CD14-positive monocyte (primary cell): ENCODE measurements around the gene AVP. TPM values are rescaled to one million over a fixed set of nuclear protein-coding genes. Genes with fewer than 3 reads are reported as not detected.

Experiments used
- DNase-seq, 3 donors: peaks; one replicate each; pipeline ENCODE4 v3.0.0-alpha.2; 2011 to 2022
- H2AFZ ChIP-seq: 2 replicates; pipeline ENCODE4 v1.6.0; 2012; ENCODE audit warnings: mild to moderate bottlenecking, low read depth, low read length, inconsistent platforms; ENCODE audit not compliant: insufficient read depth, poor library complexity, severe bottlenecking
- H3K27ac ChIP-seq, 2 donors: 1 replicate in 1 of 2; 2 replicates in 1 of 2; pipeline ENCODE4 v1.5.1; 2012 to 2013; ENCODE audit warnings: low read length in 2 of 2, control low read depth in 1 of 2, inconsistent platforms in 1 of 2, low read depth in 1 of 2, mild to moderate bottlenecking in 1 of 2
- H3K27me3 ChIP-seq, 2 donors: one replicate each; pipeline versions ENCODE4 v1.6.0 to v1.6.1; 2011 to 2013; ENCODE audit warnings: low read length in 2 of 2; ENCODE audit not compliant: control insufficient read depth in 2 of 2, insufficient read depth in 2 of 2
- H3K36me3 ChIP-seq, 2 donors: replicated peaks in 1 of 2; 1 replicate in 1 of 2; 2 replicates in 1 of 2; pipeline versions ENCODE4 v1.5.1 to v1.6.1; 2012 to 2013; ENCODE audit warnings: low read length in 2 of 2, control low read depth in 1 of 2, inconsistent platforms in 1 of 2, mild to moderate bottlenecking in 1 of 2; ENCODE audit not compliant: insufficient read depth in 2 of 2, control insufficient read depth in 1 of 2
- H3K4me1 ChIP-seq, 2 donors: 1 replicate in 1 of 2; 2 replicates in 1 of 2; pipeline versions ENCODE4 v1.5.1 to v1.6.1; 2012 to 2013; ENCODE audit warnings: low read length in 2 of 2, control low read depth in 1 of 2, inconsistent platforms in 1 of 2, mild to moderate bottlenecking in 1 of 2, moderate library complexity in 1 of 2; ENCODE audit not compliant: insufficient read depth in 2 of 2, control insufficient read depth in 1 of 2
- H3K4me2 ChIP-seq: replicated peaks from 2 replicates; pipeline ENCODE3; 2012; ENCODE audit warnings: low read length, moderate library complexity, mild to moderate bottlenecking; ENCODE audit not compliant: poor library complexity, severe bottlenecking; ENCODE audit errors: extremely low read depth
- H3K4me3 ChIP-seq, 3 experiments: fragments of 200-600 bp in 1 of 3; sonication (generic) in 1 of 3; replicated peaks in 1 of 3; 1 replicate in 2 of 3; 2 replicates in 1 of 3; pipeline ENCODE4 v1.5.1; 2011 to 2013; ENCODE audit warnings: low read length in 3 of 3, mild to moderate bottlenecking in 3 of 3, control low read depth in 2 of 3, low read depth in 2 of 3, inconsistent platforms in 1 of 3, moderate library complexity in 1 of 3
- H3K79me2 ChIP-seq: 2 replicates; pipeline ENCODE4 v1.6.0; 2012; ENCODE audit warnings: mild to moderate bottlenecking, control low read depth, inconsistent platforms, low read length, moderate library complexity; ENCODE audit not compliant: insufficient read depth
- H3K9ac ChIP-seq: 2 replicates; pipeline ENCODE4 v1.6.0; 2017; ENCODE audit warnings: low read length, mild to moderate bottlenecking; ENCODE audit not compliant: insufficient read depth, poor library complexity, severe bottlenecking
- H3K9me3 ChIP-seq, 2 donors: replicated peaks in 1 of 2; 1 replicate in 1 of 2; 2 replicates in 1 of 2; pipeline versions ENCODE4 v1.5.1 to v1.6.1; 2012 to 2013; ENCODE audit warnings: low read length in 2 of 2, control low read depth in 1 of 2; ENCODE audit not compliant: control insufficient read depth in 1 of 2, insufficient read depth in 1 of 2
- H4K20me1 ChIP-seq: 2 replicates; pipeline ENCODE4 v1.6.0; 2012; ENCODE audit warnings: mild to moderate bottlenecking, low read length, control low read depth, moderate library complexity; ENCODE audit not compliant: insufficient read depth
- H3K27ac Mint-ChIP-seq, 7 donors: one replicate each; pipeline ENCODE4 v1.8.0; 2020; ENCODE audit warnings: mild to moderate bottlenecking in 7 of 7, mixed read lengths in 7 of 7, moderate library complexity in 6 of 7, inconsistent platforms in 2 of 7
- H3K27me3 Mint-ChIP-seq, 3 donors: one replicate each; pipeline ENCODE4 v1.8.0; 2021 to 2022; ENCODE audit warnings: low read depth in 3 of 3, mild to moderate bottlenecking in 3 of 3, mixed read lengths in 3 of 3, moderate library complexity in 3 of 3, inconsistent platforms in 1 of 3
- H3K36me3 Mint-ChIP-seq, 2 donors: one replicate each; pipeline ENCODE4 v1.8.0; 2020; ENCODE audit warnings: mixed read lengths in 2 of 2, inconsistent platforms in 1 of 2, mild to moderate bottlenecking in 1 of 2
- H3K4me1 Mint-ChIP-seq: one replicate; pipeline ENCODE4 v1.8.0; 2020; ENCODE audit warnings: mild to moderate bottlenecking, mixed read lengths
- H3K4me3 Mint-ChIP-seq, 2 donors: one replicate each; pipeline ENCODE4 v1.8.0; 2020; ENCODE audit warnings: mild to moderate bottlenecking in 2 of 2, mixed read lengths in 2 of 2, moderate library complexity in 1 of 2
- H3K9me3 Mint-ChIP-seq, 7 donors: one replicate each; pipeline ENCODE4 v1.8.0; 2020 to 2022; ENCODE audit warnings: mixed read lengths in 7 of 7, mild to moderate bottlenecking in 6 of 7, moderate library complexity in 6 of 7, inconsistent platforms in 2 of 7
- WGBS: methylation state at CpG from one replicate; pipeline ENCODE4 v1.1.5; 2013; ENCODE audit warnings: missing lambda C conversion rate; ENCODE audit not compliant: insufficient coverage; 5-methylcytosine and 5-hydroxymethylcytosine counted together
- intact Hi-C, 2 donors: fragments of 100-400 bp; cut with micrococcal nuclease; formaldehyde crosslinking; loops; one replicate each; pipeline versions ENCODE4 v1.15.0 to v1.15.1; 2023
- polyA plus RNA-seq, 3 donors: library from polyadenylated mRNA; depleted of rRNA in 1 of 3; unstranded in 2 of 3; stranded (reverse) in 1 of 3; fragments of 300-500 nt in 2 of 3; fragments of >200 nt in 1 of 3; fragmentation: Illumina TruSeq in 2 of 3; gene quantifications; 1 replicate in 2 of 3; 2 replicates in 1 of 3; pipeline ENCODE4 v1.2.3, GENCODE V29; 2012 to 2021
- TF ChIP-seq, protein P1 (sequence below): fragments of 200-600 bp; IDR thresholded peaks from one replicate; pipeline ENCODE4 v1.8.0; 2022; ENCODE audit warnings: antibody characterized with exemption, mild to moderate bottlenecking

Gene AVP
- polyA plus RNA-seq, 3 donors: not detected

- Histone ChIP-seq H3K27me3 (no peaks in the 10 kb centered on the region), H3K4me2 (peak within 1 kb of the TSS; percentile 99), H3K9me3 (no peaks in the 10 kb centered on the region), H3K4me3 (peak within 1 kb of the TSS; percentile 65 to 97 (median 88)), H3K9ac (peak within 1 kb of the TSS; percentile 80), H3K79me2 (peaks cover 7% of the 10 kb centered on the region), H3K36me3 (peaks cover 20 to 40% of the 10 kb centered on the region in 2 donors), H2AFZ (peak within 1 kb of the TSS; percentile 99), H3K27ac (peak within 1 kb of the TSS; percentile 65 to 87), H3K4me1 (peaks cover 16 to 26% of the 10 kb centered on the region in 2 donors), H4K20me1 (no peaks in the 10 kb centered on the region)
- Mint-ChIP-seq H3K9me3 (no peaks in the 10 kb centered on the region), H3K27me3 (peaks cover 1 to 3% (median 2%) of the 10 kb centered on the region in 3 donors), H3K4me1 (peaks cover 19% of the 10 kb centered on the region), H3K4me3 (peak within 1 kb of the TSS; percentile 82 to 87), H3K27ac (peak within 1 kb of the TSS; percentile 85 to 96 (median 92)), H3K36me3 (peaks cover 36 to 40% of the 10 kb centered on the region in 2 donors)
- WGBS: under 1% methylated on average over 104 of the region's 104 CpGs
- intact Hi-C loops: loop anchor here in 1 of 2 donors (5.0 kb wide), 1 partner anchor 156 kb away; the partner anchor contains the start of gene DDRGK1
- TF ChIP-seq, protein P1, sequence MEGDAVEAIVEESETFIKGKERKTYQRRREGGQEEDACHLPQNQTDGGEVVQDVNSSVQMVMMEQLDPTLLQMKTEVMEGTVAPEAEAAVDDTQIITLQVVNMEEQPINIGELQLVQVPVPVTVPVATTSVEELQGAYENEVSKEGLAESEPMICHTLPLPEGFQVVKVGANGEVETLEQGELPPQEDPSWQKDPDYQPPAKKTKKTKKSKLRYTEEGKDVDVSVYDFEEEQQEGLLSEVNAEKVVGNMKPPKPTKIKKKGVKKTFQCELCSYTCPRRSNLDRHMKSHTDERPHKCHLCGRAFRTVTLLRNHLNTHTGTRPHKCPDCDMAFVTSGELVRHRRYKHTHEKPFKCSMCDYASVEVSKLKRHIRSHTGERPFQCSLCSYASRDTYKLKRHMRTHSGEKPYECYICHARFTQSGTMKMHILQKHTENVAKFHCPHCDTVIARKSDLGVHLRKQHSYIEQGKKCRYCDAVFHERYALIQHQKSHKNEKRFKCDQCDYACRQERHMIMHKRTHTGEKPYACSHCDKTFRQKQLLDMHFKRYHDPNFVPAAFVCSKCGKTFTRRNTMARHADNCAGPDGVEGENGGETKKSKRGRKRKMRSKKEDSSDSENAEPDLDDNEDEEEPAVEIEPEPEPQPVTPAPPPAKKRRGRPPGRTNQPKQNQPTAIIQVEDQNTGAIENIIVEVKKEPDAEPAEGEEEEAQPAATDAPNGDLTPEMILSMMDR: no peak
- DNase-seq: peak; percentile 71 to 78 (median 75)
These were observed 38.5 kb downstream of the AVP start, which contains the start of gene MRPS26 for GRCh38 chr20:3045816-3046676. TSS of gene MRPS26 (plus strand) at chr20:3046052. CDS start at chr20:3046069, 17 bp downstream.

DNA sequence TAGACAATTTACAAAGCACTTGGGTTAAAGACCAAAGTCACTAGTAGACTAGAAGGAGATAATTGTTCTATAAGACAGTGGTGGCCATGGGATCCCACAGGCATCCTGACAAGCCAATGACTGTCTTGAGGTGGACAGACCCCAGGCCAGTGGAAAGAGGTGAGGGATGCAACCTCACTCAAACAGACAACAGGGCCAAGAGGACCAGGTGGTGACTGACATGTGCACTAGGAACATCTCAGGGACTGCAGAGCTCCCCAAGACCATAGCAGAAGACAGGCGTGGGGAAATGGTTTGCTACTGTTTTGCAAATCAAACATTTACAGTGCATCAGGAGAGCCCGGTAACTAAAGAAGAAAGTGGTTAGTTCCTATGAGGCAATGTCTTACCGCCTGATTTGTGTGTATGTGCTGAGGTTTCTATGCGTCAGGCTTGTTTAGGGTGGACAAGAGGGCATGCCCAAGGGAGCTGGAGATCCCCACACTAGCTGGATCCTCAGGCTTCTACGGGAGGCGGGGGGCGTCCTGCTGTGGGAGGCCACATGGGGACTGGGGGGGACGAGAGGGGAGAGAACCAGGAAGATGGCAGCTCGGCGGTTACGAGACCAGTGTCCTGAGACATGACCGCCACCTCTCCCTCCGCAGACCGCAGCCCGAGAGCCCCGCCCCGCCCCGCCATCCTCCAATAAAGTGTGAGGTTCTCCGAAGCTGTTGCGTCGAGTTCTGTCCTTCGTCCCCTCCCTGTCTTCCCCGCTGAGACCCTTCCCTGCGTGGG lies 39.3 kb downstream of the AVP start:
- 0% methylated on average over 14 of the region's 24 CpGs for WGBS
- H3K36me3 Mint-ChIP-seq: peaks cover 40 to 43% of the 10 kb centered on the region in 2 donors
- TF ChIP-seq, protein P1: no peak
- Histone ChIP-seq H3K9ac (peak overlapping the region; percentile 80), H3K4me3 (peak overlapping the region; percentile 65 to 97 (median 88)), H4K20me1 (no peaks in the 10 kb centered on the region), H3K9me3 (no peaks in the 10 kb centered on the region), H3K27ac (peak overlapping the region; percentile 65 to 87), H2AFZ (peak overlapping the region; percentile 99), H3K4me2 (peak overlapping the region; percentile 99), H3K79me2 (peaks cover 7% of the 10 kb centered on the region), H3K36me3 (peaks cover 24 to 40% of the 10 kb centered on the region in 2 donors), H3K27me3 (no peaks in the 10 kb centered on the region), H3K4me1 (peaks cover 16 to 26% of the 10 kb centered on the region in 2 donors)
- H3K27ac Mint-ChIP-seq: peak overlapping the region; percentile 85 to 96 (median 92)
- DNase-seq: peak; percentile 71 to 76 (median 74)
- intact Hi-C loops: loop anchor here in 1 of 2 donors (5.0 kb wide), 1 partner anchor 157 kb away; the partner anchor contains the start of gene DDRGK1
- peaks cover 19% of the 10 kb centered on the region for H3K4me1 Mint-ChIP-seq
- H3K9me3 Mint-ChIP-seq: no peaks in the 10 kb centered on the region
- peak overlapping the region; percentile 82 to 87 for H3K4me3 Mint-ChIP-seq
- peaks cover 0 to 3% (median 2%) of the 10 kb centered on the region in 3 donors for H3K27me3 Mint-ChIP-seq
